GM13976 (cell line): ENCODE results near the gene ARIH1.

Source experiments
- DNase-seq: peaks from one replicate; pipeline ENCODE4 v3.0.0; 2012; ENCODE audit warnings: low spot score
- CTCF ChIP-seq: IDR thresholded peaks from 2 replicates; pipeline ENCODE4 v1.5.1; 2012; ENCODE audit warnings: borderline replicate concordance, mild to moderate bottlenecking; ENCODE audit not compliant: insufficient read depth; ENCODE audit errors: extremely low read depth, missing control alignments, control extremely low read depth
- in situ Hi-C: fragments of 300-500 bp; cut with MboI; formaldehyde crosslinking; loops from one replicate; pipeline ENCODE4 v1.12.0; 2022; ENCODE audit warnings: low sequenced_read_pairs, mixed read lengths, inconsistent platforms; ENCODE audit not compliant: unreplicated experiment

ARIH1 gene

GRCh38 chr15:72507402-72508092 is 33.4 kb downstream of the ARIH1 start:
- no peak for TF ChIP-seq CTCF
- no peak for DNase-seq
- in situ Hi-C loops = no loop called here

- in situ Hi-C loops = no loop called here
- no peak for DNase-seq
- no peak for TF ChIP-seq CTCF
Measured at GRCh38 chr15:72509484-72509883, 35.4 kb downstream of the ARIH1 start.

DNA sequence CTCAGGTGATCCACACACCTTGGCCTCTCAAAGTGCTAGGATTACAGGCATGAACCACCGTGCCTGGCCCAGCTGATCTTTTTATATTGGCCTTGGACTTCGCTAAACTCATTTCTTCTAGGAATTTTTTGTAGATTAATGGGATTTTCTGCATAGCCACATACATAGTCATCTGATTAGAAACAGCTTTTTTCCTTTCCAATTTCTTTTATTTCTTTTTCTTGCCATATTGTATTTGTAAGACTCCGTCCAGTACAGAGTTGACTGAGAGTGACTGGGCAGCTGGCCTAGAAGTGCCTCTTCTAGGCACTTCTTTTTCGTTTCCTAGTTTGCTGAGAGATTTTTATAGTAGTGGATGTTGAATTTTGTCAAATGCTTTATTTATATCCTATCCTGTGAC is 37.4 kb downstream of the ARIH1 start:
- DNase-seq = no peak
- in situ Hi-C loops = no loop called here
- no peak for TF ChIP-seq CTCF

GRCh38 chr15:72515591-72516389 is 41.7 kb downstream of the ARIH1 start:
- no peak for DNase-seq
- in situ Hi-C loops = no loop called here
- no peak for TF ChIP-seq CTCF

DNA sequence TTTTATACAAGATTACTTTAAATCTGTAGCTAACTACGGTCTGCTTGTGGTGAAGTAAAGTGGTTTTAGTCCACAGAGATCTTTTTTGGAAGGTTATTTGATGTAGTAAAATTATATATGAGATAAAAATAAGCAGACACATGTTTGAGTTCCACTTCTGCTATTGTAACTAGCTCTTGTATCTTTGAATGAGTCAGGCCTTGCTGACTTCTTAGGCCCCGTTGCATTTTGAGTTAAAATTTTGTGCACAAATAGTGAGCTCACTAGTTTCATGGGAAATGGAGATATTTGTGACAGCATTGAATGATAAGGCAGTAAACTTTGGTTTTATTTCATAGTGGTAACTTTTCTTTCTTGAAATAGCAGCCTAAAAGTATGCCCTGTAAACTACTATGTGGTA is 42.6 kb downstream of the ARIH1 start:
- no peak for TF ChIP-seq CTCF
- in situ Hi-C loops = no loop called here
- DNase-seq = peak; percentile 19

DNA sequence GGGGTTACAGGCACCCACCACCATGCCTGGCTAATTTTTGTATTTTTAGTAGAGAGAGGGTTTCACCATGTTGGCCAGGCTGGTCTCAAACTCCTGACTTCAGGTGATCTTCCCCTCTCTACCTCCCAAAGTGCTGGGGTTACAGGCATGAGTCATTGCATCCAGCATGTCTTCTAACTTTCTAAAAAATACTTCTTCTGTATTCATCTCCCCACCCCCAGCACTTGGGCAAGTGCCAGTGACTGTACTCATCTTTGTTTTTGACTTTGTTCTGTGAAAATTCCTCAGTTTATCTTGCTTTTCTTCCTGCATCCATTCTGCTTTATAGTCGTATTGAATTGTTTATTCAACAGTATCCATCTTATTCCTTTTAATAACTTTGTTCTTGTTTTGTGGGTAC is 47.6 kb downstream of the ARIH1 start:
- no peak for DNase-seq
- no peak for TF ChIP-seq CTCF

More for the DNA sequence above, 47.6 kb downstream of the ARIH1 start:
- in situ Hi-C loops = no loop called here
